Natural killer cell (primary cell): ENCODE results near the gene HUS1B. TPM values are rescaled to one million over a fixed set of nuclear protein-coding genes. Genes with fewer than 3 reads are reported as not detected.
"Not testable (repeated sequence)": the region's sequence is repeated elsewhere in the genome, so short reads cannot be mapped to it uniquely, and the experiment has no call there.

Source experiments
- ATAC-seq, 3 donors: fragments of 150-1000 bp in 2 of 3; fragments of 200-7000 bp in 1 of 3; cut with Tn5 transposase; 1 replicate in 1 of 3; 2 replicates in 2 of 3; pipeline ENCODE4 v1.10.0; 2021; ENCODE audit warnings: mild to moderate bottlenecking in 2 of 3, moderate library complexity in 2 of 3
- DNase-seq, 2 donors: peaks; one replicate each; pipeline versions ENCODE4 v3.0.0 to v3.0.0-alpha.2; 2013 to 2021; ENCODE audit warnings: mixed read lengths in 1 of 2
- H3K27ac ChIP-seq: one replicate; pipeline ENCODE4 v1.5.1; 2013; ENCODE audit warnings: mild to moderate bottlenecking, low read length
- H3K27me3 ChIP-seq: one replicate; pipeline ENCODE4 v1.6.1; 2013; ENCODE audit warnings: low read length; ENCODE audit not compliant: control insufficient read depth, insufficient read depth
- H3K36me3 ChIP-seq: one replicate; pipeline ENCODE4 v1.6.1; 2013; ENCODE audit warnings: low read length; ENCODE audit not compliant: control insufficient read depth, insufficient read depth
- H3K4me1 ChIP-seq: one replicate; pipeline ENCODE4 v1.6.1; 2013; ENCODE audit warnings: low read length; ENCODE audit not compliant: control insufficient read depth, insufficient read depth
- H3K4me3 ChIP-seq: one replicate; pipeline ENCODE4 v1.5.1; 2013; ENCODE audit warnings: low read length
- H3K9me3 ChIP-seq: one replicate; pipeline ENCODE4 v1.6.1; 2013; ENCODE audit warnings: low read length; ENCODE audit not compliant: control insufficient read depth, insufficient read depth
- H3K27ac Mint-ChIP-seq, 2 donors: one replicate each; pipeline ENCODE4 v1.8.0; 2022; ENCODE audit warnings: mild to moderate bottlenecking in 2 of 2, mixed read lengths in 2 of 2, moderate library complexity in 1 of 2
- H3K27me3 Mint-ChIP-seq, 2 donors: one replicate each; pipeline ENCODE4 v1.8.0; 2022; ENCODE audit warnings: low read depth in 2 of 2, mixed read lengths in 2 of 2
- H3K36me3 Mint-ChIP-seq: one replicate; pipeline ENCODE4 v1.8.0; 2022; ENCODE audit warnings: mixed read lengths
- H3K4me1 Mint-ChIP-seq, 2 donors: one replicate each; pipeline ENCODE4 v1.8.0; 2022; ENCODE audit warnings: mixed read lengths in 2 of 2
- H3K4me3 Mint-ChIP-seq: one replicate; pipeline ENCODE4 v1.8.0; 2022; ENCODE audit warnings: mild to moderate bottlenecking, moderate library complexity, mixed read lengths
- H3K9me3 Mint-ChIP-seq, 2 donors: one replicate each; pipeline ENCODE4 v1.8.0; 2022; ENCODE audit warnings: mixed read lengths in 2 of 2
- CTCF ChIP-seq: fragments of 200-600 bp; IDR thresholded peaks from one replicate; pipeline ENCODE4 v1.8.0; 2022; ENCODE audit warnings: antibody characterized with exemption
- WGBS: methylation state at CpG from one replicate; pipeline ENCODE4 v1.1.7; 2013; ENCODE audit warnings: missing lambda C conversion rate; ENCODE audit not compliant: insufficient coverage; 5-methylcytosine and 5-hydroxymethylcytosine counted together
- intact Hi-C: fragments of 100-400 bp; cut with micrococcal nuclease; formaldehyde crosslinking; loops from one replicate; pipeline ENCODE4 v1.14.2; 2022
- total RNA-seq, 4 donors: library from RNA; stranded (reverse); fragments of 120-200 nt in 1 of 4; gene quantifications; one replicate each; pipeline versions ENCODE4 v1.2.3 to v1.2.4, GENCODE V29; 2013 to 2022

The HUS1B gene
- total RNA-seq, 3 donors from 2014 or later (not counting 1 experiment from before 2014, with no cell fraction given): 1.5 to 3.4 (median 2.8) TPM

- H3K4me1 Mint-ChIP-seq: no peaks in the 10 kb centered on the region
- H3K27me3 ChIP-seq: no peaks in the 10 kb centered on the region
- H3K36me3 Mint-ChIP-seq: no peaks in the 10 kb centered on the region
- TF ChIP-seq CTCF: no peak
- H3K27me3 Mint-ChIP-seq: peaks cover 5 to 27% of the 10 kb centered on the region in 2 donors
- H3K9me3 Mint-ChIP-seq: no peaks in the 10 kb centered on the region
- DNase-seq (no peak), ATAC-seq (no peak)
- no peak overlapping the region for H3K4me3 ChIP-seq
- H3K27ac Mint-ChIP-seq: no peak overlapping the region
- no peaks in the 10 kb centered on the region for H3K4me1 ChIP-seq
- intact Hi-C loops: no loop called here
- H3K27ac ChIP-seq: no peak overlapping the region
- no peaks in the 10 kb centered on the region for H3K9me3 ChIP-seq
- H3K36me3 ChIP-seq: no peaks in the 10 kb centered on the region
- no peak overlapping the region for H3K4me3 Mint-ChIP-seq
- WGBS: 82% methylated on average over 1 of the region's 3 CpGs
Measured at GRCh38 chr6:700490-700889, 43.6 kb upstream of the HUS1B start.

- no peak overlapping the region for H3K4me3 Mint-ChIP-seq
- Histone ChIP-seq H3K4me1 (no peaks in the 10 kb centered on the region), H3K4me3 (no peak overlapping the region), H3K9me3 (no peaks in the 10 kb centered on the region), H3K36me3 (no peaks in the 10 kb centered on the region), H3K27ac (no peak overlapping the region), H3K27me3 (no peaks in the 10 kb centered on the region)
- H3K27ac Mint-ChIP-seq: no peak overlapping the region
- TF ChIP-seq CTCF: no peak
- H3K4me1 Mint-ChIP-seq: no peaks in the 10 kb centered on the region
- WGBS: 77% methylated on average over 6 of the region's 6 CpGs
- H3K36me3 Mint-ChIP-seq: no peaks in the 10 kb centered on the region
- DNase-seq (no peak), ATAC-seq (no peak)
- intact Hi-C loops: no loop called here
- peaks cover 2 to 27% of the 10 kb centered on the region in 2 donors for H3K27me3 Mint-ChIP-seq
- H3K9me3 Mint-ChIP-seq: no peaks in the 10 kb centered on the region
Measured at GRCh38 chr6:699319-699718, 42.4 kb upstream of the HUS1B start.

- H3K9me3 Mint-ChIP-seq, H3K27me3 ChIP-seq, H3K27me3 Mint-ChIP-seq, H3K27ac Mint-ChIP-seq, intact Hi-C loops, H3K36me3 ChIP-seq, ATAC-seq, H3K27ac ChIP-seq, DNase-seq, H3K4me3 Mint-ChIP-seq, H3K36me3 Mint-ChIP-seq, H3K4me3 ChIP-seq, H3K9me3 ChIP-seq: not testable (repeated sequence)
- 96% methylated on average over 40 of the region's 40 CpGs for WGBS
- H3K4me1 Mint-ChIP-seq: peaks cover 27 to 31% of the 10 kb centered on the region in 2 donors
- H3K4me1 ChIP-seq: peaks cover 14% of the 10 kb centered on the region
Measured at GRCh38 chr6:694431-695126, 37.7 kb upstream of the HUS1B start.

- Mint-ChIP-seq H3K36me3 (no peaks in the 10 kb centered on the region), H3K27me3 (no peaks in the 10 kb centered on the region), H3K4me3 (peak overlapping the region; percentile 92), H3K4me1 (peaks cover 27 to 31% of the 10 kb centered on the region in 2 donors), H3K27ac (peak overlapping the region; percentile 76 to 89), H3K9me3 (no peaks in the 10 kb centered on the region)
- H3K27me3 ChIP-seq: no peaks in the 10 kb centered on the region
- ATAC-seq (no peak), DNase-seq (no peak)
- H3K27ac ChIP-seq: no peak overlapping the region
- no peaks in the 10 kb centered on the region for H3K9me3 ChIP-seq
- TF ChIP-seq CTCF: no peak
- 89% methylated on average over 12 of the region's 12 CpGs for WGBS
- intact Hi-C loops: no loop called here
- H3K4me1 ChIP-seq: peaks cover 14% of the 10 kb centered on the region
- peak overlapping the region; percentile 79 for H3K4me3 ChIP-seq
- peaks cover 4% of the 10 kb centered on the region for H3K36me3 ChIP-seq
Measured at GRCh38 chr6:693723-694009, 36.8 kb upstream of the HUS1B start.
